ENCODE data around the gene IFIH1. TPM values are rescaled to one million over a fixed set of nuclear protein-coding genes. Genes with fewer than 3 reads are reported as not detected.

IFIH1 gene
- total and polyA plus RNA-seq, 2 donors (not counting 3 experiments of a cell fraction or from before 2014, with no cell fraction given) = 1.3 to 6.9 TPM

- Histone ChIP-seq H3K4me3 (replicated peaks in 1 of 3; ENCODE audit: insufficient read depth in 1 of 3, low read depth in 1 of 3, low read length in 3 of 3) (no peak overlapping the region), H3K9ac (replicated peaks; ENCODE audit: extremely low read depth, insufficient read depth, low read length) (no peak overlapping the region), H3K4me2 (ENCODE audit: insufficient read depth, low read length) (no peak overlapping the region), H3K27me3 (ENCODE audit: control insufficient read depth in 2 of 2, insufficient read depth in 2 of 2, low read length in 2 of 2) (no peaks in the 10 kb centered on the region), H4K20me1 (replicated peaks; ENCODE audit: control insufficient read depth, extremely low read depth, insufficient read depth, low read length) (no peaks in the 10 kb centered on the region), H3K79me2 (ENCODE audit: control insufficient read depth, insufficient read depth, low read length) (no peaks in the 10 kb centered on the region), H2AFZ (ENCODE audit: low read depth, low read length) (no peak overlapping the region), H3K36me3 (ENCODE audit: control insufficient read depth in 2 of 2, extremely low read depth in 1 of 2, insufficient read depth in 2 of 2, low read length in 2 of 2) (no peaks in the 10 kb centered on the region), H3K9me1 (replicated peaks; ENCODE audit: control insufficient read depth, extremely low read depth, insufficient read depth, low read length) (no peaks in the 10 kb centered on the region), H3K4me1 (ENCODE audit: control insufficient read depth, extremely low read depth, insufficient read depth, low read length) (peaks cover 8% of the 10 kb centered on the region), H3K9me3 (replicated peaks; ENCODE audit: control insufficient read depth, insufficient read depth, low read length) (no peaks in the 10 kb centered on the region), H3K27ac (ENCODE audit: insufficient read depth, low read depth, low read length) (no peak overlapping the region)
- no TSS peak for BruUV-seq (replicated peaks)
- ChIA-PET CTCF (interaction anchor here (3.6 kb wide), 1 partner anchor 23 kb away, joined by 22 read pairs; no protein-coding TSS in a partner anchor), POLR2A (no interaction called here)
- TF ChIP-seq CTCF (IDR thresholded peaks at IDR 0.05; ENCODE audit: extremely low read depth in 1 of 2, insufficient read depth in 1 of 2, low read depth in 1 of 2, low read length in 2 of 2) (no peak), MYC (IDR thresholded peaks at IDR 0.05; ENCODE audit: low read depth, low read length) (no peak), FOS (IDR thresholded peaks at IDR 0.05; ENCODE audit: borderline replicate concordance, insufficient read depth, low read length) (no peak), JUN (IDR thresholded peaks at IDR 0.05; ENCODE audit: borderline replicate concordance, insufficient read depth, insufficient read length, low read depth) (no peak), POLR2AphosphoS5 (IDR thresholded peaks at IDR 0.05; ENCODE audit: insufficient read depth, low read depth, low read length) (no peak), GATA2 (IDR thresholded peaks at IDR 0.05; ENCODE audit: insufficient read depth, insufficient read length, low read depth, low read length) (no peak), EZH2 (IDR thresholded peaks at IDR 0.05; ENCODE audit: borderline replicate concordance, low read depth, low read length, severe bottlenecking) (no peak), POLR2A (IDR thresholded peaks at IDR 0.05; ENCODE audit: low read depth, low read length) (no peak)
- TF ChIP-seq, protein P1, sequence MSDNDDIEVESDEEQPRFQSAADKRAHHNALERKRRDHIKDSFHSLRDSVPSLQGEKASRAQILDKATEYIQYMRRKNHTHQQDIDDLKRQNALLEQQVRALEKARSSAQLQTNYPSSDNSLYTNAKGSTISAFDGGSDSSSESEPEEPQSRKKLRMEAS (IDR thresholded peaks at IDR 0.05; ENCODE audit: insufficient read depth, insufficient read length) = no peak
- dilution Hi-C loops (cut with MboI; ENCODE audit: extremely low pct_ligation_motif_present, low sequenced_read_pairs) (no loop called here), intact Hi-C loops (cut with micrococcal nuclease) (no loop called here)
- DNase-seq (ENCODE audit: low read depth, low spot score) = no peak
- no peak for FAIRE-seq
These were observed 2.5 kb upstream of the IFIH1 start for GRCh38 chr2:162320864-162321517.

All from endothelial cell of umbilical vein (primary cell).